Vagina (tissue), 2 donors: Measurements from ENCODE around the gene RAB28.

Experiments
- POLR2AphosphoS5 ChIP-seq, 2 donors: sonication (generic); formaldehyde crosslinking; IDR thresholded peaks; one replicate each; pipeline ENCODE4 v1.9.0; 2017; ENCODE audit warnings: antibody characterized with exemption in 2 of 2, mild to moderate bottlenecking in 2 of 2, low read depth in 1 of 2; ENCODE audit not compliant: insufficient read depth in 1 of 2
- TF ChIP-seq, protein P1 (sequence below), 3 experiments: fragments of 450-650 bp in 2 of 3; fragments of 200-600 bp in 1 of 3; sonication (generic) in 1 of 3; IDR thresholded peaks; one replicate each; pipeline ENCODE4 v1.5.1; 2017 to 2019; ENCODE audit warnings: antibody characterized with exemption in 3 of 3, mild to moderate bottlenecking in 2 of 3, moderate library complexity in 2 of 3

DNA sequence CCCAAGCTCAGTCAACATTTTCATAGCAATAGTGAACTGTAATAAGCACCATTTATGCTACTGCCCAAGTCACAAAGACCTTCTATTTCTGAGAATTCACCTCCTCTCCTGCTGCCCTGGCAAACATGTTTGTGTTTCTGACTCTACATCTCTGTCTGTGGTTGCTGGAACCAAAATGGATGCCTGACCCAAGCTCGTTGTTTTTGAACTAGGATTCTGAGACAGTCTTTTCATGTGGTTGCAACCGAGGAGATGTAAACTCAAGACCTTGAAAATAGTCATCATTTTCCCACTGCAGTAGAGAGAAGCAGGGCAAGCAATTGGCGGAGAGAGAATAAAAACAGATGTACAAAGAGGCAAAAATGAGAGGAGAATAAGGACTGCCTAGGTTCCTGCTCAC, 160.2 kb downstream of the RAB28 start:
- TF ChIP-seq, protein P1, sequence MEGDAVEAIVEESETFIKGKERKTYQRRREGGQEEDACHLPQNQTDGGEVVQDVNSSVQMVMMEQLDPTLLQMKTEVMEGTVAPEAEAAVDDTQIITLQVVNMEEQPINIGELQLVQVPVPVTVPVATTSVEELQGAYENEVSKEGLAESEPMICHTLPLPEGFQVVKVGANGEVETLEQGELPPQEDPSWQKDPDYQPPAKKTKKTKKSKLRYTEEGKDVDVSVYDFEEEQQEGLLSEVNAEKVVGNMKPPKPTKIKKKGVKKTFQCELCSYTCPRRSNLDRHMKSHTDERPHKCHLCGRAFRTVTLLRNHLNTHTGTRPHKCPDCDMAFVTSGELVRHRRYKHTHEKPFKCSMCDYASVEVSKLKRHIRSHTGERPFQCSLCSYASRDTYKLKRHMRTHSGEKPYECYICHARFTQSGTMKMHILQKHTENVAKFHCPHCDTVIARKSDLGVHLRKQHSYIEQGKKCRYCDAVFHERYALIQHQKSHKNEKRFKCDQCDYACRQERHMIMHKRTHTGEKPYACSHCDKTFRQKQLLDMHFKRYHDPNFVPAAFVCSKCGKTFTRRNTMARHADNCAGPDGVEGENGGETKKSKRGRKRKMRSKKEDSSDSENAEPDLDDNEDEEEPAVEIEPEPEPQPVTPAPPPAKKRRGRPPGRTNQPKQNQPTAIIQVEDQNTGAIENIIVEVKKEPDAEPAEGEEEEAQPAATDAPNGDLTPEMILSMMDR (IDR thresholded peaks at IDR 0.05) = no peak
- TF ChIP-seq POLR2AphosphoS5 (IDR thresholded peaks at IDR 0.05; ENCODE audit: insufficient read depth in 1 of 2, low read depth in 1 of 2) = no peak
